ENCODE results near the gene ELP4. TPM values are rescaled to one million over a fixed set of nuclear protein-coding genes. Genes with fewer than 3 reads are reported as not detected.

ELP4 gene
- total RNA-seq, 1 experiment from 2014 or later, result 17.2 TPM

DNA sequence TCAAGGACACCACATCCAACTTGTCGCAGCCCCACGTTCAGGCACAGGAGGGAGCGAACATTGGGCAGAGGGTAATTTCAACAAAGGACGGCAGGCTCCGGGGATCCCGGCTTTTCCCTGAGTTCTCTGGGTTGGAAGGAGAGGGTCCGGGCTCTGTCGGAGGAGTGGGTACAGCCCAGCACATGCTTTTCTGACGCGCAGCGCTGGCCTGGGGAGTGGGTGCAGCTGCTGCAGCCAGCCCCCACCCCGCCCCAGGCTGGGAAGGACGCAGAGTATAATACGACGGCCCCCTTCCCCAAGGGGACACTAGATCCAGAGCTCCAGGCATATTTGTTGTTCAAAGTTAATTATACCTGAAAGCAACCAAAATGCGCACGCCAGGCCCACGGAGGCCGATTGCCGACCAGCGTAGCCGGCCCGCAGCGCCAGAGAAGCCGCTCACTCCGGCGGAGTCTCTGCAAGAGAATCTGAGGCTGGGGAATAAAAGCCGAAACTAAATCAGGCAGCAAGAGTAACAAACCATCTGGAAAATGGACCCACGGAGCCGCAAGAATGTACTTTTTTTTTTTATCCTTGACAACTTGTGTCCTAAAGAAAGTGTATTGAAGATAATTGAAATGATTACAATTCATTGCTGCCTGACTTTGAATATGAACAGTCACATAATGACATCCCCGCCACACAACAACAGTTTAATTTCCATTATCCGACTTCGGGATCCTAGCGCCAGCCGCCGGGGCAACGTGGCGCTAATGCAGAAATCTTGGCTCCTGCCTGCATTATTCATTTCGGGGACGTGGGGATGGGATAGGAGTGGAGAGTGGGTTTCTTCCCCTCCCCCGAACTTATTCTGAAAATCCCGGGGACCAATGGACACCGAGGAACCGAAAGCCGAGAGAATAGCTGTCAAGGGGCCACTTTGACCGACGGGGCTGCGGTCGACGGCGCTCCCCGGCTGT is 315.6 kb downstream of the ELP4 start:
- DNase-seq (ENCODE audit: low read depth, low spot score), result no peak
- Histone ChIP-seq H3K4me1 (ENCODE audit: control insufficient read depth, insufficient read depth, low read length) (no peaks in the 10 kb centered on the region), H3K9me3 (ENCODE audit: control insufficient read depth, insufficient read depth, low read depth, low read length) (no peaks in the 10 kb centered on the region), H3K27me3 (ENCODE audit: control insufficient read depth, insufficient read depth, low read length) (peaks cover 10% of the 10 kb centered on the region), H3K27ac (ENCODE audit: low read length) (no peak overlapping the region), H3K4me3 (ENCODE audit: low read depth in 2 of 2, low read length in 2 of 2) (no peak overlapping the region), H3K36me3 (ENCODE audit: control insufficient read depth, insufficient read depth, low read length) (no peaks in the 10 kb centered on the region)
- BruUV-seq (replicated peaks), result no TSS peak
- POLR2A ChIA-PET, result no interaction called here
- no peak for ATAC-seq
- intact Hi-C loops (cut with micrococcal nuclease; ENCODE audit: unreplicated experiment) (no loop called here), in situ Hi-C loops (cut with HindIII; ENCODE audit: low pct_unique_long_range_greater_than_20kb, low sequenced_read_pairs) (no loop called here)
- CTCF ChIA-PET, result no interaction called here
- TF ChIP-seq POLR2AphosphoS5 (IDR thresholded peaks at IDR 0.05; ENCODE audit: low read depth, low read length), result no peak
- TF ChIP-seq, protein P1, sequence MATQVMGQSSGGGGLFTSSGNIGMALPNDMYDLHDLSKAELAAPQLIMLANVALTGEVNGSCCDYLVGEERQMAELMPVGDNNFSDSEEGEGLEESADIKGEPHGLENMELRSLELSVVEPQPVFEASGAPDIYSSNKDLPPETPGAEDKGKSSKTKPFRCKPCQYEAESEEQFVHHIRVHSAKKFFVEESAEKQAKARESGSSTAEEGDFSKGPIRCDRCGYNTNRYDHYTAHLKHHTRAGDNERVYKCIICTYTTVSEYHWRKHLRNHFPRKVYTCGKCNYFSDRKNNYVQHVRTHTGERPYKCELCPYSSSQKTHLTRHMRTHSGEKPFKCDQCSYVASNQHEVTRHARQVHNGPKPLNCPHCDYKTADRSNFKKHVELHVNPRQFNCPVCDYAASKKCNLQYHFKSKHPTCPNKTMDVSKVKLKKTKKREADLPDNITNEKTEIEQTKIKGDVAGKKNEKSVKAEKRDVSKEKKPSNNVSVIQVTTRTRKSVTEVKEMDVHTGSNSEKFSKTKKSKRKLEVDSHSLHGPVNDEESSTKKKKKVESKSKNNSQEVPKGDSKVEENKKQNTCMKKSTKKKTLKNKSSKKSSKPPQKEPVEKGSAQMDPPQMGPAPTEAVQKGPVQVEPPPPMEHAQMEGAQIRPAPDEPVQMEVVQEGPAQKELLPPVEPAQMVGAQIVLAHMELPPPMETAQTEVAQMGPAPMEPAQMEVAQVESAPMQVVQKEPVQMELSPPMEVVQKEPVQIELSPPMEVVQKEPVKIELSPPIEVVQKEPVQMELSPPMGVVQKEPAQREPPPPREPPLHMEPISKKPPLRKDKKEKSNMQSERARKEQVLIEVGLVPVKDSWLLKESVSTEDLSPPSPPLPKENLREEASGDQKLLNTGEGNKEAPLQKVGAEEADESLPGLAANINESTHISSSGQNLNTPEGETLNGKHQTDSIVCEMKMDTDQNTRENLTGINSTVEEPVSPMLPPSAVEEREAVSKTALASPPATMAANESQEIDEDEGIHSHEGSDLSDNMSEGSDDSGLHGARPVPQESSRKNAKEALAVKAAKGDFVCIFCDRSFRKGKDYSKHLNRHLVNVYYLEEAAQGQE (IDR thresholded peaks at IDR 0.05; ENCODE audit: insufficient read depth in 1 of 2, low read depth in 2 of 2, low read length in 1 of 2), result no peak
- TF ChIP-seq, protein P2, sequence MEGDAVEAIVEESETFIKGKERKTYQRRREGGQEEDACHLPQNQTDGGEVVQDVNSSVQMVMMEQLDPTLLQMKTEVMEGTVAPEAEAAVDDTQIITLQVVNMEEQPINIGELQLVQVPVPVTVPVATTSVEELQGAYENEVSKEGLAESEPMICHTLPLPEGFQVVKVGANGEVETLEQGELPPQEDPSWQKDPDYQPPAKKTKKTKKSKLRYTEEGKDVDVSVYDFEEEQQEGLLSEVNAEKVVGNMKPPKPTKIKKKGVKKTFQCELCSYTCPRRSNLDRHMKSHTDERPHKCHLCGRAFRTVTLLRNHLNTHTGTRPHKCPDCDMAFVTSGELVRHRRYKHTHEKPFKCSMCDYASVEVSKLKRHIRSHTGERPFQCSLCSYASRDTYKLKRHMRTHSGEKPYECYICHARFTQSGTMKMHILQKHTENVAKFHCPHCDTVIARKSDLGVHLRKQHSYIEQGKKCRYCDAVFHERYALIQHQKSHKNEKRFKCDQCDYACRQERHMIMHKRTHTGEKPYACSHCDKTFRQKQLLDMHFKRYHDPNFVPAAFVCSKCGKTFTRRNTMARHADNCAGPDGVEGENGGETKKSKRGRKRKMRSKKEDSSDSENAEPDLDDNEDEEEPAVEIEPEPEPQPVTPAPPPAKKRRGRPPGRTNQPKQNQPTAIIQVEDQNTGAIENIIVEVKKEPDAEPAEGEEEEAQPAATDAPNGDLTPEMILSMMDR (IDR thresholded peaks at IDR 0.05), result no peak
- no peak for TF ChIP-seq SIN3A (IDR thresholded peaks at IDR 0.05; ENCODE audit: borderline replicate concordance, insufficient read depth, low read depth, low read length)

DNA sequence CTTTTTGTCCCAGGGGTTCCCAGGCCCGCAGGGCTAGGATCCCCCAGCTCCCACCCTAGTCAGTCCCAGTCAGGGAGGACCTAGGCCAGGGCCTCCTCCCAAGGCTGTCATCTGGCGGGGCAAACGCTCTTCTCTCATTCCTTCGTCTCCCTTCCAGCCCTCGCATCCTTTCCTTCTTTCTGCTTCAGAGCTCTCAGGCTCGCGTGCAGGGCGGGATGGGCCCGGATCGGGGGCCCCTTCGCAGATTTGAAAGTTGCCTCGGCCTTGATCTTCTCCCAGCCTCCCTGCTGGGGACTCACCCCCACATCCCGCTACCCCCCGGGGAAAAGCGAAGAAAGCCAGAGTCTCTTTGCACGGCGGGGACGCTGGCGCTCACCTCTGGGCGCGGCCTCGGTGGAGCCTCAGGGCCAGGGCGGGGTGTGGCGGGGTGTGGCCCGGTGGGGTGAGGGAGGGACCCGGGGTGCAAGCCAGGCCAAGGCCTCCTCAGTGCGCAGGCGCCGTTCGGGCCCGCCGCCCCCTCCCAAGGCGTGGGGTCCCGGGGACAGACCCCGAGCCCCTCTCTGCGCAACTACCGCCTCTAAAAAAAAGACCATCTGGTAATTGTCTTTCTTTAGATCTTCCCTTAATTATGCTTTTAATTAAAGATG is 316.4 kb downstream of the ELP4 start:
- no peak overlapping the region for H3K27ac ChIP-seq (ENCODE audit: low read length)
- H3K4me3 ChIP-seq (ENCODE audit: low read depth in 2 of 2, low read length in 2 of 2), result no peak overlapping the region
- no peaks in the 10 kb centered on the region for H3K36me3 ChIP-seq (ENCODE audit: control insufficient read depth, insufficient read depth, low read length)
- CTCF ChIA-PET, result no interaction called here
- no TSS peak for BruUV-seq (replicated peaks)
- POLR2A ChIA-PET, result no interaction called here
- intact Hi-C loops (cut with micrococcal nuclease; ENCODE audit: unreplicated experiment), result no loop called here
- DNase-seq (ENCODE audit: low read depth, low spot score) (no peak), ATAC-seq (no peak)
- no peaks in the 10 kb centered on the region for H3K4me1 ChIP-seq (ENCODE audit: control insufficient read depth, insufficient read depth, low read length)
- H3K27me3 ChIP-seq (ENCODE audit: control insufficient read depth, insufficient read depth, low read length), result peaks cover 10% of the 10 kb centered on the region
- no peaks in the 10 kb centered on the region for H3K9me3 ChIP-seq (ENCODE audit: control insufficient read depth, insufficient read depth, low read depth, low read length)
- TF ChIP-seq TCF7L2 (IDR thresholded peaks at IDR 0.05; ENCODE audit: low read depth, low read length), result no peak
- TF ChIP-seq, protein P1 (IDR thresholded peaks at IDR 0.05; ENCODE audit: insufficient read depth in 1 of 2, low read depth in 2 of 2, low read length in 1 of 2), result no peak
- TF ChIP-seq, protein P2 (IDR thresholded peaks at IDR 0.05), result no peak
- TF ChIP-seq SIN3A (IDR thresholded peaks at IDR 0.05; ENCODE audit: borderline replicate concordance, insufficient read depth, low read depth, low read length), result no peak
- TF ChIP-seq POLR2AphosphoS5 (IDR thresholded peaks at IDR 0.05; ENCODE audit: low read depth, low read length), result no peak
- in situ Hi-C loops (cut with HindIII; ENCODE audit: low pct_unique_long_range_greater_than_20kb, low sequenced_read_pairs), result no loop called here
